PC-3 (cell line): ENCODE results near the gene AGAP1. TPM values are rescaled to one million over a fixed set of nuclear protein-coding genes. Genes with fewer than 3 reads are reported as not detected.

Experiments used
- ATAC-seq: fragments of 200-7000 bp; cut with Tn5 transposase; 2 replicates; pipeline ENCODE4 v1.9.1; 2020; ENCODE audit warnings: mild to moderate bottlenecking, moderate library complexity
- BruUV-seq: library from RNA; stranded (reverse); fragments of 400-500 nt; replicated peaks from 2 replicates; lab custom pipeline; 2021; lab: Mats Ljungman, UMichigan
- CTCF ChIA-PET: fragments of 300-600 bp; sonication (Branson Sonifier 250); formaldehyde crosslinking; loops from one replicate; lab custom pipeline; 2022; ENCODE audit warnings: antibody characterized with exemption; lab: Charles Lee
- POLR2A ChIA-PET: fragments of 300-600 bp; sonication (Branson Sonifier 250); formaldehyde crosslinking; loops from one replicate; lab custom pipeline; 2022; ENCODE audit warnings: antibody characterized with exemption; ENCODE audit not compliant: unreplicated experiment; lab: Charles Lee
- DNase-seq: peaks from one replicate; pipeline ENCODE4 v3.0.0-alpha.2; 2015
- H2AFZ ChIP-seq: fragments of 300-600 bp; sonication (generic); 2 replicates; pipeline ENCODE4 v1.6.0; 2016; ENCODE audit warnings: antibody characterized with exemption, low read length
- H3F3A ChIP-seq: fragments of 300-600 bp; sonication (generic); one replicate; pipeline ENCODE4 v1.6.0; 2017; ENCODE audit warnings: antibody characterized with exemption, low read length, control low read depth, mild to moderate bottlenecking; ENCODE audit not compliant: unreplicated experiment
- H3K27ac ChIP-seq: fragments of 300-600 bp; sonication (generic); 2 replicates; pipeline ENCODE4 v1.5.1; 2016; ENCODE audit warnings: mild to moderate bottlenecking, low read length
- H3K27me3 ChIP-seq: fragments of 300-600 bp; sonication (generic); 2 replicates; pipeline ENCODE4 v1.6.1; 2016; ENCODE audit warnings: low read length, mixed read lengths
- H3K36me3 ChIP-seq: fragments of 300-600 bp; sonication (generic); 2 replicates; pipeline ENCODE4 v1.6.1; 2016; ENCODE audit warnings: low read depth, mixed run types, low read length, mixed read lengths
- H3K4me1 ChIP-seq: fragments of 300-600 bp; sonication (generic); 2 replicates; pipeline ENCODE4 v1.5.1; 2016; ENCODE audit warnings: low read length; ENCODE audit not compliant: insufficient read depth
- H3K4me2 ChIP-seq: fragments of 300-600 bp; sonication (generic); 2 replicates; pipeline ENCODE4 v1.6.0; 2016; ENCODE audit warnings: low read length
- H3K4me3 ChIP-seq: fragments of 300-600 bp; sonication (generic); 2 replicates; pipeline ENCODE4 v1.5.1; 2016; ENCODE audit warnings: mild to moderate bottlenecking, low read length, mixed read lengths
- H3K79me2 ChIP-seq: fragments of 300-600 bp; sonication (generic); 2 replicates; pipeline ENCODE4 v1.6.1; 2017; ENCODE audit warnings: low read length, mixed read lengths
- H3K9ac ChIP-seq: fragments of 300-600 bp; sonication (generic); 2 replicates; pipeline ENCODE4 v1.6.0; 2016; ENCODE audit warnings: mild to moderate bottlenecking, low read length
- H3K9me2 ChIP-seq: fragments of 300-600 bp; sonication (generic); replicated peaks from 2 replicates; pipeline ENCODE4 v1.6.1; 2016; ENCODE audit warnings: mixed run types, low read length, mixed read lengths
- H3K9me3 ChIP-seq: fragments of 300-600 bp; sonication (generic); 2 replicates; pipeline ENCODE4 v1.6.1; 2016; ENCODE audit warnings: low read length, mixed read lengths
- H4K20me1 ChIP-seq: fragments of 300-600 bp; sonication (generic); 2 replicates; pipeline ENCODE4 v1.6.1; 2016; ENCODE audit warnings: low read length, mixed read lengths
- EZH2 ChIP-seq: fragments of 300-600 bp; sonication (generic); IDR thresholded peaks from one replicate; pipeline ENCODE4 v1.6.1; 2017; ENCODE audit warnings: antibody characterized with exemption, mild to moderate bottlenecking, low read length; ENCODE audit not compliant: unreplicated experiment
- EZH2phosphoT487 ChIP-seq: fragments of 300-600 bp; sonication (generic); IDR thresholded peaks from 2 replicates; pipeline ENCODE4 v1.6.1; 2018; ENCODE audit warnings: mild to moderate bottlenecking, antibody characterized with exemption, low read length, borderline replicate concordance
- intact Hi-C: fragments of 100-400 bp; cut with micrococcal nuclease; formaldehyde crosslinking; loops from 2 replicates; pipeline ENCODE4 v1.9.0; 2023
- total RNA-seq: library from RNA; depleted of rRNA; stranded (reverse); fragments of >200 nt; gene quantifications from 2 replicates; pipeline ENCODE4 v1.2.3, GENCODE V29; 2014
- TF ChIP-seq, protein P1 (sequence below): fragments of 300-600 bp; sonication (generic); conservative IDR thresholded peaks from 2 replicates; pipeline ENCODE4 v1.5.1; 2017; ENCODE audit warnings: antibody characterized with exemption, low read depth, mild to moderate bottlenecking, low read length

AGAP1 gene
- total RNA-seq, 1 experiment from 2014 or later: 31.0 TPM

DNA sequence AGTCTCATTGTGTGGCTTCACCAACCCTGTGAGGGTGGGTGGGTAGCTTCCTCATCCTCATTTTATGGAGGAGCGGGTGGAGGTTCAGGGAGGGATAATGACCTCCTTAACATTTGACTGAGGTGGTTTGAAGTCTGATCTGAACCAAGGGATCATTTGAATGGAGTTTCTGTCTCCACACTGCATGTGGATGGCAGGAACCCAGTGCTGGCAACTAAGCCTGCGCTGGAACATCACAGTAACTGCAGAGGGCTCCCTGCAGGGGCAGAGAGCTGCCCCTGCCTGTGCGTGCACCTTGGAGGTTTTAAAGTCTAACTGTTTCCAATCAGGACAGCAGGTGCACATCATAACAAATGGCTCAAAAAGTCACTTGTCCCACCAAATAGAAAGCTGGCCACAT, 3.3 kb downstream of the AGAP1 start:
- BruUV-seq: no TSS peak
- Histone ChIP-seq H3K36me3 (no peaks in the 10 kb centered on the region), H3K27ac (no peak overlapping the region), H2AFZ (no peak overlapping the region), H3F3A (no peaks in the 10 kb centered on the region), H3K9ac (no peak overlapping the region), H3K4me3 (no peak overlapping the region), H3K79me2 (peaks cover 76% of the 10 kb centered on the region), H3K9me2 (no peaks in the 10 kb centered on the region), H3K27me3 (no peaks in the 10 kb centered on the region), H3K4me1 (peaks cover 39% of the 10 kb centered on the region), H3K9me3 (no peaks in the 10 kb centered on the region), H4K20me1 (peaks cover 57% of the 10 kb centered on the region), H3K4me2 (peak overlapping the region; percentile 87; the same call in 1 of the 2 replicates)
- ATAC-seq (no peak), DNase-seq (no peak)
- intact Hi-C loops: loop anchor here (10.0 kb wide), 1 partner anchor 248 kb away; no protein-coding TSS in a partner anchor
- no peak for TF ChIP-seq EZH2phosphoT487
- TF ChIP-seq, protein P1, sequence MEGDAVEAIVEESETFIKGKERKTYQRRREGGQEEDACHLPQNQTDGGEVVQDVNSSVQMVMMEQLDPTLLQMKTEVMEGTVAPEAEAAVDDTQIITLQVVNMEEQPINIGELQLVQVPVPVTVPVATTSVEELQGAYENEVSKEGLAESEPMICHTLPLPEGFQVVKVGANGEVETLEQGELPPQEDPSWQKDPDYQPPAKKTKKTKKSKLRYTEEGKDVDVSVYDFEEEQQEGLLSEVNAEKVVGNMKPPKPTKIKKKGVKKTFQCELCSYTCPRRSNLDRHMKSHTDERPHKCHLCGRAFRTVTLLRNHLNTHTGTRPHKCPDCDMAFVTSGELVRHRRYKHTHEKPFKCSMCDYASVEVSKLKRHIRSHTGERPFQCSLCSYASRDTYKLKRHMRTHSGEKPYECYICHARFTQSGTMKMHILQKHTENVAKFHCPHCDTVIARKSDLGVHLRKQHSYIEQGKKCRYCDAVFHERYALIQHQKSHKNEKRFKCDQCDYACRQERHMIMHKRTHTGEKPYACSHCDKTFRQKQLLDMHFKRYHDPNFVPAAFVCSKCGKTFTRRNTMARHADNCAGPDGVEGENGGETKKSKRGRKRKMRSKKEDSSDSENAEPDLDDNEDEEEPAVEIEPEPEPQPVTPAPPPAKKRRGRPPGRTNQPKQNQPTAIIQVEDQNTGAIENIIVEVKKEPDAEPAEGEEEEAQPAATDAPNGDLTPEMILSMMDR: no peak
- POLR2A ChIA-PET: no interaction called here
- CTCF ChIA-PET: interaction anchor here (1.8 kb wide), 1 partner anchor 55 kb away, joined by 8 read pairs; no protein-coding TSS in a partner anchor

DNA sequence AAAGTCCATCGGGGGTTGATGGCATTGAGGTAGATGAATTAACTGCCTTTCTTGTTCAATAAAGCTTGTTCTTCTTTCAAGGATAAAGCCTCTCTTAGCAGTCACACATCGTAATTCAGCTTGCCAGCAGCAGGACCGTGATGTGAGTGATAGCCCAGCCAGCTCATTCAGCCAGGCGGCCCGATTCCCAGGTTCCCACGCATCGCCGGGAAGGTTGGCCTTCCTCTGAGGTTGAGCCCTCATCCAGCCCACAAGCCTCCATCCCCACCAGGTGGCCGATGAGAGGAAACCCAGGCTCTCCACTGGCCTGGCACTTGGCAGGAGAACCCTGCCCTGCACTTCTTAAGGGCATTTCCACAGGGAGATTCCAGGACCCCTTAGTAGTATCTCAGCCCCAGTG, 4.7 kb downstream of the AGAP1 start:
- Histone ChIP-seq H3K4me1 (peaks cover 37% of the 10 kb centered on the region), H4K20me1 (peaks cover 57% of the 10 kb centered on the region)
- CTCF ChIA-PET: interaction anchor here (1.8 kb wide), 1 partner anchor 53 kb away, joined by 8 read pairs; no protein-coding TSS in a partner anchor

More for the DNA sequence above, 4.7 kb downstream of the AGAP1 start:
- peaks cover 90% of the 10 kb centered on the region for H3K79me2 ChIP-seq
- ATAC-seq (no peak), DNase-seq (peak; percentile 29)
- H3K9me3 ChIP-seq: no peaks in the 10 kb centered on the region
- H3F3A ChIP-seq: no peaks in the 10 kb centered on the region
- no TSS peak for BruUV-seq
- no peaks in the 10 kb centered on the region for H3K9me2 ChIP-seq
- H3K9ac ChIP-seq: no peak overlapping the region
- no peak overlapping the region for H3K4me3 ChIP-seq
- H3K36me3 ChIP-seq: no peaks in the 10 kb centered on the region
- H3K4me2 ChIP-seq: no peak overlapping the region
- TF ChIP-seq EZH2phosphoT487: no peak
- TF ChIP-seq, protein P1: peak; percentile 40
- no peak for TF ChIP-seq EZH2
- H3K27me3 ChIP-seq: no peaks in the 10 kb centered on the region
- POLR2A ChIA-PET: no interaction called here
- H2AFZ ChIP-seq: no peak overlapping the region
- no peak overlapping the region for H3K27ac ChIP-seq
- intact Hi-C loops: loop anchor here (1.0 to 10.0 kb wide), 2 partner anchors 246 to 362 kb away; no protein-coding TSS in a partner anchor
